ENCODE data around the gene VAMP8. TPM values are rescaled to one million over a fixed set of nuclear protein-coding genes. Genes with fewer than 3 reads are reported as not detected.
"Not testable (repeated sequence)": the region's sequence is repeated elsewhere in the genome, so short reads cannot be mapped to it uniquely, and the experiment has no call there.

VAMP8 gene
- total RNA-seq, 4 donors from 2014 or later = 78.8 to 144 (median 93.8) TPM

GRCh38 chr2:85615413-85615728 lies 38.0 kb downstream of the VAMP8 start:
- H3K9me3 ChIP-seq = no peaks in the 10 kb centered on the region
- H3K4me3 ChIP-seq = peak overlapping the region; percentile 61 to 100 (median 94)
- H3K27me3 ChIP-seq = no peaks in the 10 kb centered on the region
- intact Hi-C loops (cut with DNase I) = no loop called here
- TF ChIP-seq CTCF (IDR thresholded peaks at IDR 0.05) = no peak
- no peak for TF ChIP-seq POLR2A (IDR thresholded peaks at IDR 0.05)
- H3K27ac ChIP-seq = peak overlapping the region; percentile 84 to 94 (median 92)
- peaks cover 6 to 19% (median 7%) of the 10 kb centered on the region in 3 donors for H3K36me3 ChIP-seq
- peaks cover 22 to 61% (median 29%) of the 10 kb centered on the region in 3 donors for H3K4me1 ChIP-seq
- no peak for DNase-seq
- WGBS, 2 donors = 86 to 90% methylated on average over 14 to 17 of the region's 17 CpGs

GRCh38 chr2:85617723-85618122 lies 40.3 kb downstream of the VAMP8 start:
- H3K27ac ChIP-seq; DNase-seq; intact Hi-C loops (cut with DNase I); H3K27me3 ChIP-seq; H3K9me3 ChIP-seq: not testable (repeated sequence)
- Histone ChIP-seq H3K36me3 (peaks cover 10 to 42% (median 14%) of the 10 kb centered on the region in 3 donors), H3K4me3 (peak overlapping the region in 1 of 4 donors; percentile 100), H3K4me1 (peaks cover 12 to 42% (median 19%) of the 10 kb centered on the region in 3 donors)
- 76 to 89% methylated on average over 4 to 5 of the region's 5 CpGs for WGBS, 2 donors

GRCh38 chr2:85619617-85620016 lies 42.2 kb downstream of the VAMP8 start:
- Histone ChIP-seq H3K4me3 (no peak overlapping the region), H3K27me3 (no peaks in the 10 kb centered on the region), H3K9me3 (no peaks in the 10 kb centered on the region), H3K36me3 (peaks cover 17 to 61% (median 25%) of the 10 kb centered on the region in 3 donors), H3K27ac (no peak overlapping the region), H3K4me1 (peaks cover 12 to 41% (median 19%) of the 10 kb centered on the region in 3 donors)
- 73 to 77% methylated on average over 6 of the region's 6 CpGs for WGBS, 2 donors
- DNase-seq = no peak
- intact Hi-C loops (cut with DNase I) = no loop called here
- TF ChIP-seq POLR2A (IDR thresholded peaks at IDR 0.05) = no peak
- no peak for TF ChIP-seq CTCF (IDR thresholded peaks at IDR 0.05)

- Histone ChIP-seq H3K27ac (no peak overlapping the region), H3K36me3 (peaks cover 20 to 79% (median 42%) of the 10 kb centered on the region in 3 donors), H3K4me1 (peaks cover 7 to 35% (median 16%) of the 10 kb centered on the region in 3 donors), H3K27me3 (no peaks in the 10 kb centered on the region), H3K4me3 (no peak overlapping the region), H3K9me3 (no peaks in the 10 kb centered on the region)
- DNase-seq = no peak
- TF ChIP-seq POLR2A (IDR thresholded peaks at IDR 0.05) = no peak
- no peak for TF ChIP-seq CTCF (IDR thresholded peaks at IDR 0.05)
- WGBS, 2 donors = 89% methylated on average over 1 of the region's 1 CpG
- intact Hi-C loops (cut with DNase I) = no loop called here
These were observed 44.0 kb downstream of the VAMP8 start for GRCh38 chr2:85621338-85621737.

GRCh38 chr2:85623991-85624390 lies 46.6 kb downstream of the VAMP8 start:
- 94 to 95% methylated on average over 5 of the region's 5 CpGs for WGBS, 2 donors
- Histone ChIP-seq H3K27ac (no peak overlapping the region), H3K4me3 (no peak overlapping the region), H3K4me1 (peaks cover 0 to 9% (median 0%) of the 10 kb centered on the region in 3 donors), H3K9me3 (no peaks in the 10 kb centered on the region), H3K27me3 (no peaks in the 10 kb centered on the region), H3K36me3 (peaks cover 33 to 100% (median 65%) of the 10 kb centered on the region in 3 donors)
- intact Hi-C loops (cut with DNase I) = no loop called here
- no peak for DNase-seq
- TF ChIP-seq CTCF (IDR thresholded peaks at IDR 0.05) (no peak), POLR2A (IDR thresholded peaks at IDR 0.05) (no peak)

GRCh38 chr2:85628658-85629057 lies 51.3 kb downstream of the VAMP8 start:
- no peaks in the 10 kb centered on the region for H3K27me3 ChIP-seq
- no peaks in the 10 kb centered on the region for H3K9me3 ChIP-seq
- no peak overlapping the region for H3K27ac ChIP-seq
- intact Hi-C loops (cut with DNase I) = no loop called here
- 49 to 53% methylated on average over 2 of the region's 2 CpGs for WGBS, 2 donors
- no peak overlapping the region for H3K4me3 ChIP-seq
- TF ChIP-seq CTCF (IDR thresholded peaks at IDR 0.05) (no peak), POLR2A (IDR thresholded peaks at IDR 0.05) (no peak)
- H3K4me1 ChIP-seq = no peaks in the 10 kb centered on the region
- peaks cover 28 to 100% (median 79%) of the 10 kb centered on the region in 3 donors for H3K36me3 ChIP-seq
- DNase-seq = no peak
